Measurements from ENCODE around the gene EIF4H. TPM values are rescaled to one million over a fixed set of nuclear protein-coding genes. Genes with fewer than 3 reads are reported as not detected.
"Not testable (repeated sequence)": the region's sequence is repeated elsewhere in the genome, so short reads cannot be mapped to it uniquely, and the experiment has no call there.

The EIF4H gene
- total RNA-seq, 1 experiment from 2014 or later, result 313 TPM

DNA sequence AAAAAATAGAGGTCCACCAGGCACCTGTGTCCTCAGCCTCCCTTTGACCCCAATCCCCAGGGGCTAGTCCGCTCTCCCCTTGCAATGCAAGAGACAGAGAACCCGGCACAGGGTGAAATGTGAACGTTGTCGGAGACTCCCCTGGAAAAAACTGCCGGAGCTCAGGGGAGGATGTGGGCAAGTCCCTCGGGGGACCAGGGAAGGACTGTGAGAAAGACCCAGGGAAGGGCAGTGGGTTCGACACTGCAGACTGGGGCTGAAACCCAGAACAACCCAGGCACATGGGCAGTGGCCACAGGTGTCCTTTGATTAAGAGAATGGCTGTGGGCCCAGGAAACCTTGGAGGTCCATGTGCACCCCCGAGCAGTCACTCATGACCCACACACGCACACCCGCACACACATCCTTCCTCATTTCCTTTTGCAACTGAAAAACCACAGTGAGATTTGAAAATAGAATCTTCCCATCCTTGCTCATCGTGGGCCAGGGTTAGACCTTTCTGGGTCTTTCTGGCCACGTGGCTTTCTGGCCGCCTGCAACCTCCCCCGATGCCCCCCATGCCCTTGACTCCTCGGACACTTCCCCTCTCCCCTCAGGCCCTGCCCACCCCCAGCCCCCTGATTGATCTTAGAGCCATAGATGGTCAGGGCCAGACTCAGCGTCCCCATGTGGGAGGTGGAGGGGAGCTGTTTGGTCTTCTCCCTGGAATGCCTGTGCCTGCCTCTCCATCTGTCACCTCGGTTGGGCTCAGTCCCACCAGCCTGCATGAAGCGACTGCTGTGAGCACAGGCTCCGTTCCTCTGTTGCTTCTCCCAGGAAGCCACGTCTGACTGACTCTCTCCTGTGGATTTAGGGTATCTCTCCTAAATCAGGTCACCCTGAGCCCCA is 43.5 kb downstream of the EIF4H start:
- H3K9me3 ChIP-seq (replicated peaks), result no peaks in the 10 kb centered on the region
- no peak overlapping the region for H3K27ac ChIP-seq
- no peaks in the 10 kb centered on the region for H3K27me3 ChIP-seq (replicated peaks)
- H3K36me3 ChIP-seq, result no peaks in the 10 kb centered on the region
- H3K4me1 ChIP-seq (replicated peaks), result no peaks in the 10 kb centered on the region
- no peak for DNase-seq (ENCODE audit: low read depth in 1 of 2, low spot score in 2 of 2)
- H3K4me3 ChIP-seq, result no peak overlapping the region

DNA sequence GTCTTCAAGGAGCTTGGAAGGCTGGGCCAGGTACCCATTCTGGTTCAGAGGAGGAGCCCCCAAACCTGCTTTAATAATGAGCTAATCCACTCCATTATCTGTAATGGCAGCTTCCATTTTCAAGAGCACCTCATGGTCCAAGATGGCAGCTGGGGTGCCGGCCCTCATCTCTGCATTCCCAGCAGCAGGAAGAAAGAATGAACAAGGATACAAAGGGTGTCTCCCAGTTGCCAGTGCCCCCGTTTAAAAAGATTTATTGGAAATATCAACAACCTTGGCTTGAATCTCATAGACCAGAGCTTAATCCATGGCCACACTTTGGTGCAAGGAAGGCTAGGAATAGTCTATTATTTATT is 44.2 kb downstream of the EIF4H start:
- Histone ChIP-seq H3K4me1 (replicated peaks) (no peaks in the 10 kb centered on the region), H3K27ac (no peak overlapping the region), H3K9me3 (replicated peaks) (no peaks in the 10 kb centered on the region), H3K4me3 (no peak overlapping the region), H3K36me3 (no peaks in the 10 kb centered on the region), H3K27me3 (replicated peaks) (no peaks in the 10 kb centered on the region)
- DNase-seq (ENCODE audit: low read depth in 1 of 2, low spot score in 2 of 2), result no peak

DNA sequence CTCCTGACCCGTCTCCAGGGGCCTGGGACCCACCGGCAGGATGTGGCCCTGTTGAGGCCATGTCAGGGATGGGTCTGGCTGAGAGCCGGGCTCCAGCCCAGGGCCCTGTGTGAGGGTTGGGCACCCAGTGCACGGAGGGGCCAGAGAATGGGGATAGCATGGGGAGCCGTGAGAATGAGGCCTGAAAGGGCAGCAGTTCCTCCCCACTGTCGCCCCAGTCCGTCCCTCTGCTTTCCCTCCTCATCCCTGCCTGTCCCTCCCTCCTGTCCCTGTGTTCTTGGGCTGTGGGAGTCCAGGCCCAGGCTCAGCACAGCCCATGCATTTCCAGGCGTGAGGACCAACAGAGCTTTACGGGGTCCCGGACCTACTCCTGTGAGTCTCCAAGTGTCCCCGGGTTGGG is 45.3 kb downstream of the EIF4H start:
- H3K27ac ChIP-seq, result no peak overlapping the region
- H3K9me3 ChIP-seq (replicated peaks), result no peaks in the 10 kb centered on the region
- peaks cover 4% of the 10 kb centered on the region; the same call in 1 of the 2 replicates for H3K36me3 ChIP-seq
- H3K4me3 ChIP-seq, result no peak overlapping the region
- DNase-seq (ENCODE audit: low read depth in 1 of 2, low spot score in 2 of 2), result no peak
- no peaks in the 10 kb centered on the region for H3K4me1 ChIP-seq (replicated peaks)
- no peaks in the 10 kb centered on the region for H3K27me3 ChIP-seq (replicated peaks)

DNA sequence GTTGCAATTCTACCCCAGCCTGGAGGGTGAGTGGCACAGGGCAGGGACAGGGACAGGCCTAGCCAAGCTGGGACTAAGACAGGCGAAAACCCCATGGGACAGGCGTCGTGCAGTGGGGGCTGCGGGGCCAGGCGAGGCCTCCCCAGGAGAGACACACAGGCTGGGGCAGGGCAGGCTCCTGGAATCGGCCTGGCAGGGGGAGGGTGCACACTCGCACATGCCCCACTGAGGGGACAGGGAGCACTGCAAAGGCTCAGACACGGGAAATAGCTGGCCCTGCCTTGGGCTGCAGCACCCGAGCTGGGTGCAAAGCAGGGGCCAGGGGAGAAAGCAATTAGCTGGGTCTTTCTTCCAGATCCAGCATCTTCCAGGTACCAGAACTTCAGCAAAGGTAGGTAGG is 46.1 kb downstream of the EIF4H start:
- Histone ChIP-seq H3K36me3 (peaks cover 9% of the 10 kb centered on the region), H3K27me3 (replicated peaks) (no peaks in the 10 kb centered on the region), H3K27ac (no peak overlapping the region), H3K4me1 (replicated peaks) (no peaks in the 10 kb centered on the region), H3K4me3 (no peak overlapping the region), H3K9me3 (replicated peaks) (no peaks in the 10 kb centered on the region)
- no peak for DNase-seq (ENCODE audit: low read depth in 1 of 2, low spot score in 2 of 2)

DNA sequence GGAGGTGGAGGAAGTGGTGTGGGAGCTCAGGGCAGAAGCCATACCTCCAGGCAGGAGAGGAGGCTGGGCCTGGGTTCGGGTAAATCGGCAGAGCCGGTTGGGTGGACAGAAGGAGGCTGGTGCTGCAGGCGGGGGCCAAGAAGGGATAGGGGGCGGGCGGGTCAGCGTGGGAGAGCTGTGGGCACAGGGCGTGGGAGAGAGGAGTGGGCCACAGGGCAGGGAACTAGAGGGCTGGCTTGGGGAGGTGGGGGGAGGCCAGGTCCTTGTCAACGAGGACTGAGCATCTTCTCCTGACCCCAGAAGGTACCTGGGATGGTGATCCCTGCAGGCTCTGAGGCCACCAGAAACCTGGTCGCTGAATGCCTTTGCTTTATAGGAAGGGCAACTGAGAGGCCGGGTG is 47.6 kb downstream of the EIF4H start:
- no peaks in the 10 kb centered on the region for H3K4me1 ChIP-seq (replicated peaks)
- peaks cover 23% of the 10 kb centered on the region for H3K36me3 ChIP-seq
- no peaks in the 10 kb centered on the region for H3K9me3 ChIP-seq (replicated peaks)
- H3K27me3 ChIP-seq (replicated peaks), result no peaks in the 10 kb centered on the region
- no peak for DNase-seq (ENCODE audit: low read depth in 1 of 2, low spot score in 2 of 2)
- no peak overlapping the region for H3K4me3 ChIP-seq
- H3K27ac ChIP-seq, result no peak overlapping the region

DNA sequence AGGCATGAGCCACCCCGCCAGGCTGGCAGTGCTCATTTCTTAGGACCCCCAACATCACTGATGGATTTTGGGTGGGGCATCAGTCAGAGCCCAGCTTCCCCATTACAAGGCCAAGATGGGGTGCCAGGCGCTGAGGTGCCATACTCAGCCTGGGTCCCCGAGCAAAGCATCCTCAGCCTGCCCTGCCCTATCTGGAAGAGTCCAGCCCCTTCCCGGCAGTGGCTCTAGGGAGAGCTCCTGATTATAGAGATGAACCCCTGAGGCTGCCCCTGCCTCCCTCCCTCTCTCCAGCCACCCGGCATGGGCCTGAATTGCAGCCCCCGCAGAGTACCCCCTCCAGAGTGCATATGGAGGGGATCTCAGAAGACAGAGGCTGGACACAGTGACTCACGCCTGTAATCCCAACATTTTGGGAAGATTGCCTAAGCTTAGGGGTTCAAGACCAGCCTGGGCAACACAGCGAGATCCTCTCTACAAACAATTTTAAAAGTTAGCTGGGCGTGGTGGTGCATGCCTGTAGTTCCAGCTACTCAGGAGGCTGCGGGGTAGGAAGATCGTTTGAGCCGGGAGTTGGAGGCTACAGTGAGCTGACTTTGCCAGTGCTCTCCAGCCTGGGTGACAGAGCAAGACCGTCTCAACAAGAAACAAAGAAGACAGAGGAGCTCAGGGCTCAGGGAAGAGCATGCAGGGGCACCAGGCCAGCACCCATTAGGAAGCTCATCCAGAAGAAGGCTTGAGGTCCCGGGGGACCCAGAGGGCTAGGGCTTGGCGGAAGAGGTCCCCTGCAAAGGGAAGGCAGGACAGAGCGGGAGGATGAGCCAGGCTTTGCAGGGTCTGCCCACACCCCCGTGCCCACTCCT is 48.9 kb downstream of the EIF4H start:
- Histone ChIP-seq H3K27ac (no peak overlapping the region), H3K4me3 (no peak overlapping the region), H3K9me3 (replicated peaks) (no peaks in the 10 kb centered on the region), H3K27me3 (replicated peaks) (no peaks in the 10 kb centered on the region), H3K36me3 (peaks cover 30% of the 10 kb centered on the region), H3K4me1 (replicated peaks) (no peaks in the 10 kb centered on the region)
- DNase-seq (ENCODE audit: low read depth in 1 of 2, low spot score in 2 of 2), result no peak

DNA sequence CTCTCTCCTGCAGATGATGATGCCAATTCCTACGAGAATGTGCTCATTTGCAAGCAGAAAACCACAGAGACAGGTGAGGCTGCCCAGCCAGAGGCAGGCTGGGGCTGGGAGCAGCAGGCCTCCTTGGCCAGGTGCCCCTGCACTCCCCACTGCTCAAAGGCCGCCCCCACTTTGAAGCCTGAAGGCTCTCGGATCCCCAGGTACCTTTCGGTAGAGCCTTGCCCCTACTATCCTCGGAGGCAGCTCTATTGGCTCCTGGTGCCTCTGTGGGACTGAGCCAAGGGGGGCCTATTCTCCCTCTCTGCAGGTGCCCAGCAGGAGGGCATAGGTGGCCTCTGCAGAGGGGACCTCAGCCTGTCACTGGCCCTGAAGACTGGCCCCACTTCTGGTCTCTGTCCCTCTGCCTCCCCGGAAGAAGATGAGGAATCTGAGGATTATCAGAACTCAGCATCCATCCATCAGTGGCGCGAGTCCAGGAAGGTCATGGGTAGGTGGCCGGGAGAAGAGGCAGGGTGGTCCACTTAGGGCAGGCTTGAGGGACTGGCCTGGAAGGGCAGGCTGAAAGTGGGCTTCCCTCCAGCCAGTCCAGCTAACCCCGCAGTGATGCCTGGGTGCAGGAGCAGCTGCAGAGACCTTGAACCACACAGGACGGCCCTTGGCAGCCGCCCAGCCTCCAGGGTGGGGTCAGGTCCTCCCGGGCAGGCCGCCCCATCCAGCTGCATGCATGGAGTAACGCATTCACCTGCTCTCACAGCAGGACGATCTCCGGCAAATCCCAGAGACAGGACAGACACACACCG is 49.8 kb downstream of the EIF4H start:
- H3K9me3 ChIP-seq (replicated peaks), result no peaks in the 10 kb centered on the region
- DNase-seq (ENCODE audit: low read depth in 1 of 2, low spot score in 2 of 2), result no peak
- H3K4me1 ChIP-seq (replicated peaks), result no peaks in the 10 kb centered on the region
- no peak overlapping the region for H3K4me3 ChIP-seq
- no peaks in the 10 kb centered on the region for H3K27me3 ChIP-seq (replicated peaks)
- no peak overlapping the region for H3K27ac ChIP-seq
- H3K36me3 ChIP-seq, result peaks cover 33% of the 10 kb centered on the region

DNA sequence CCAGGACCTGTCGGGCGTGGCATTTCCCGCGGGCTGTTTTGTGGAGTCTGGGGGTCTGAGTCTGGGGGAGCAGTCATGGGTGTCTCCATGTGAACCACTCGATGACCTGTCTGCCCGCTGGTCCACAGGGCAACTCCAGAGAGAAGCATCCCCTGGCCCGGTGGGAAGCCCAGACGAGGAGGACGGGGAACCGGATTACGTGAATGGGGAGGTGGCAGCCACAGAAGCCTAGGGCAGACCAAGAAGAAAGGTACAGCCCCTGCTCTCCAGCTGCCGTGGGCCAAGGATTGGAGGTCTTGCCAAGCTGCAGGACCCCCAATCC is 50.3 kb downstream of the EIF4H start:
- DNase-seq (ENCODE audit: low read depth in 1 of 2, low spot score in 2 of 2), result no peak
- peaks cover 39% of the 10 kb centered on the region for H3K36me3 ChIP-seq
- no peaks in the 10 kb centered on the region for H3K9me3 ChIP-seq (replicated peaks)
- no peaks in the 10 kb centered on the region for H3K27me3 ChIP-seq (replicated peaks)
- H3K27ac ChIP-seq, result no peak overlapping the region
- H3K4me1 ChIP-seq (replicated peaks), result no peaks in the 10 kb centered on the region
- H3K4me3 ChIP-seq, result no peak overlapping the region

DNA sequence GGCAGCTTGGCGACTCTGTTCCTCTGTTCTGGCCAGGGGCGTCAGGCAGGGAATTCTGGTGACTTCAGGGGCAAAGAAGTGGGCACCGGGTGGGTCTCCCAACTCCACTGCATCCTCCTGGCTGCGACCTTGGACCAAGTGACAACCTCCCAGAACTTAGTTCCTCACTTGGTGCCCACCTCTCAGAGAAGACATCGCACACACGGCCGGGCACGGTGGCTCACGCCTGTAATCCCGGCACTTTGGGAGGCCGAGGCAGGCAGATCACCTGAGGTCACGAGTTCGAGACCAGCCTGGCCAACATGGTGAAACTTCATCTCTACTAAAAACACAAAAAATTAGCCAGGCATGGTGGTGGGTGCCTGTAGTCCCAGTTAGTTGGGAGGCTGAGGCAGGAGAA is 50.8 kb downstream of the EIF4H start:
- not testable (repeated sequence) for H3K27me3 ChIP-seq (replicated peaks); H3K9me3 ChIP-seq (replicated peaks); H3K4me3 ChIP-seq; H3K27ac ChIP-seq; H3K4me1 ChIP-seq (replicated peaks); DNase-seq (ENCODE audit: low read depth in 1 of 2, low spot score in 2 of 2)
- peaks cover 43% of the 10 kb centered on the region for H3K36me3 ChIP-seq

DNA sequence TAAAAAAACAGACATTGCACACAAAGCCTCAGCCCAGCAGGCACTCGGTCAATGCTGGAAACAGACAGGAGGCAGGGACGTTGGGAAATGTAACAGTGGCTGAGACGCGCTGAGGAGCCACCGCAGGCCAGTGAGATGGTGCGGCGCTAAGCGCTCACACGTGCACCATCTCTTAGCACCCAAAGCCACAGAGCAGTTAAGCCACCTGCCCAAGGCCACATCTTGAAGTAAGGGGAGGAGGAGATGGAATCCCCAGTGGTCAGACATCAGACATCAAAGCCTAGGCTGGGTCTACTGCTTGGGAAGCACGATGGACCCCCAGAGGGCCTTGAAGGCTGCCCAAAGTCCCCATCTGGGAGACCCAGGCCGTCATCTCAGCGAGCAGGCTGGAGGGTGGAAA is 51.2 kb downstream of the EIF4H start:
- no peak for DNase-seq (ENCODE audit: low read depth in 1 of 2, low spot score in 2 of 2)
- no peaks in the 10 kb centered on the region for H3K4me1 ChIP-seq (replicated peaks)
- H3K36me3 ChIP-seq, result peaks cover 46% of the 10 kb centered on the region
- no peak overlapping the region for H3K27ac ChIP-seq
- H3K4me3 ChIP-seq, result no peak overlapping the region
- no peaks in the 10 kb centered on the region for H3K27me3 ChIP-seq (replicated peaks)
- H3K9me3 ChIP-seq (replicated peaks), result no peaks in the 10 kb centered on the region

DNA sequence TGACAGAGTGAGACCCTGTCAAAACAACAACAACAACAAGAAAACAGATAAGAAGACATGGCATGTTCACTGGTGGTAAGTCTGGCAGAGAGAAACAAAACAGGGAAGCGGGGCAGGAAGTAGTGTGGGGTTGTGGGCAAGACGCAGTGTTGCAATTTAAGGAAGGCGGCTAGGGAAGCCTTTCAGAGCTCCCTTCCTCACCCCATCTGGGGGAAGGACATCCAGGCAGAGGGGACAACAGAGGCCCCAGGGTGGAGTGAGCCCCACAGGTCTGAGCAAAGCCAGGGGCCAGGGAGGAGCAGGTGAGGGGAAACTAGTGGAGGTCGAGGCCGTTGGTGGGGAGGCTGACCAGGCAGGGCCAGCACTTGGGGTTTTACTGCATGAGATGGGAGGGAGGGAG is 52.5 kb downstream of the EIF4H start:
- no peak overlapping the region for H3K4me3 ChIP-seq

DNA sequence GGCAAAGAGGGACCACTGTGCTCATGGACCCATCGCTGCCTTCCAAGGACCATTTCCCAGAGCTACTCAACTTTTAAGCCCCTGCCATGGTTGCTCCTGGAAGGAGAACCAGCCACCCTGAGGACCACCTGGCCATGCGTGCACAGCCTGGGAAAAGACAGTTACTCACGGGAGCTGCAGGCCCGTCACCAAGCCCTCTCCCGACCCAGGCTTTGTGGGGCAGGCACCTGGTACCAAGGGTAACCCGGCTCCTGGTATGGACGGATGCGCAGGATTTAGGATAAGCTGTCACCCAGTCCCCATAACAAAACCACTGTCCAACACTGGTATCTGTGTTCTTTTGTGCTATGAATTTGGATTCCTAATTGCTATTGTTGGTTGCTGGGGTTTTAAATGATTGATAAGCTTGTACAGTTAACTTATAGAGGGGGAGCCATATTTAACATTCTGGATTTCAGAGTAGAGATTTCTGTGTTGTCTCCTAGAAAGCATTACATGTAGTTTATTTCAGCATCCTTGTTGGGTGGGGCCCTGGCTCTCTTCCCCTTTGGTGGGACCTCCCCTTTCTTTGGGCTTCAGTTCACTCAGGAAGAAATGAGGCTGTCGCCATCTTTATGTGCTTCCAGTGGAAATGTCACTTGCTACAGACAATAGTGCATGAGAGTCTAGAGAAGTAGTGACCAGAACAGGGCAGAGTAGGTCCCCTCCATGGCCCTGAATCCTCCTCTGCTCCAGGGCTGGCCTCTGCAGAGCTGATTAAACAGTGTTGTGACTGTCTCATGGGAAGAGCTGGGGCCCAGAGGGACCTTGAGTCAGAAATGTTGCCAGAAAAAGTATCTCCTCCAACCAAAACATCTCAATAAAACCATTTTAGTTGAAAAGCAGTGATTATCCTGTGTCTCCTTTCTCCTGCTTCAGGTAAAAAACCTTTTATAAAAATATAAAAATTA is 55.1 kb downstream of the EIF4H start:
- Histone ChIP-seq H3K27me3 (replicated peaks) (no peaks in the 10 kb centered on the region), H3K36me3 (peaks cover 75% of the 10 kb centered on the region), H3K27ac (no peak overlapping the region), H3K9me3 (replicated peaks) (no peaks in the 10 kb centered on the region), H3K4me3 (no peak overlapping the region), H3K4me1 (replicated peaks) (peaks cover 6% of the 10 kb centered on the region)
- no peak for DNase-seq (ENCODE audit: low read depth in 1 of 2, low spot score in 2 of 2)

More for the DNA sequence above, 52.5 kb downstream of the EIF4H start:
- DNase-seq (ENCODE audit: low read depth in 1 of 2, low spot score in 2 of 2), result no peak
- Histone ChIP-seq H3K4me1 (replicated peaks) (no peaks in the 10 kb centered on the region), H3K27me3 (replicated peaks) (no peaks in the 10 kb centered on the region), H3K27ac (no peak overlapping the region), H3K9me3 (replicated peaks) (no peaks in the 10 kb centered on the region), H3K36me3 (peaks cover 59% of the 10 kb centered on the region)
